ENCODE results near the gene FBXL7. TPM values are rescaled to one million over a fixed set of nuclear protein-coding genes. Genes with fewer than 3 reads are reported as not detected.

The FBXL7 gene
- total RNA-seq, 6 experiments from 2014 or later, result 0.81 to 1.9 (median 1.3) TPM

GRCh38 chr5:15549961-15550360 lies 50.0 kb downstream of the FBXL7 start:
- Histone ChIP-seq H3K9me3 (no peaks in the 10 kb centered on the region), H3K36me3 (no peaks in the 10 kb centered on the region), H3K4me3 (no peak overlapping the region), H3K27ac (no peak overlapping the region), H3K27me3 (no peaks in the 10 kb centered on the region), H3K4me1 (no peaks in the 10 kb centered on the region)
- intact Hi-C loops (cut with DNase I), result no loop called here
- TF ChIP-seq POLR2A (IDR thresholded peaks at IDR 0.05) (no peak), CTCF (IDR thresholded peaks at IDR 0.05) (no peak)
- 89% methylated on average over 1 of the region's 1 CpG for WGBS (ENCODE audit: insufficient coverage, low coverage, low lambda C conversion rate, missing lambda C conversion rate)
- no peak for ATAC-seq
- DNase-seq, result no peak

DNA sequence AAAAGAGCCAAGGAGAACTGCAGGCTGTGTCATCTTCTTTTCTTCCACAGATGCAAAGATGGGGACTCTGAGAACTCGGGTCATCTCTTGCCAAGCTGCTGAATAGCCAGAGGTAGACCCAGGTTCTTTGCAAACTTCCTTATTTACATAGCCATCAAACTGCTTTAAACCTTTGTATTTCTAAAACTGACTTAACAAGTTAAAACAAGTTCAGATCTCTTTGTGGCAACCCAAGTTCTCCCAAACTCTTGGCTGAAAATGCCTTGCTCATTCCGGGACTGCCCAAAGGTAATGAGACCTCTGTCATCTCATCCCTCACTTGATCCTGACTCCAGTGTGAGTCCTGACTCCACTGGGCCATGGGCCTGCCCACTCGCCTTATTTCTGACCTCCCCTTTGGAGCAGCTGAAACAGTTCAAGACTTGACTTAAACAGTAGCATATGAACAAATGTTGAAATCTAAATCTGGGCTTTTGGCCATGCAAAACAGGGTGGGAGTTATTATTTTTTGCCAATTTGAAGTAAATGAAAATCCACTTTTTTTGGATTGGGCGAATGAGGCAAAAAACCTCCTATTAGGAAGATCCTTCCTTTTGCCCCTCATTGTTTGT lies 50.6 kb downstream of the FBXL7 start:
- no peak for DNase-seq
- no peaks in the 10 kb centered on the region for H3K27me3 ChIP-seq
- 47% methylated on average over 3 of the region's 4 CpGs for WGBS (ENCODE audit: insufficient coverage, low coverage, low lambda C conversion rate, missing lambda C conversion rate)
- H3K9me3 ChIP-seq, result no peaks in the 10 kb centered on the region
- TF ChIP-seq CTCF (IDR thresholded peaks at IDR 0.05), result no peak
- no peak for TF ChIP-seq POLR2A (IDR thresholded peaks at IDR 0.05)
- intact Hi-C loops (cut with DNase I), result no loop called here
- H3K4me1 ChIP-seq, result no peaks in the 10 kb centered on the region
- no peak overlapping the region for H3K27ac ChIP-seq
- no peak overlapping the region for H3K4me3 ChIP-seq
- H3K36me3 ChIP-seq, result no peaks in the 10 kb centered on the region
- no peak for ATAC-seq

DNA sequence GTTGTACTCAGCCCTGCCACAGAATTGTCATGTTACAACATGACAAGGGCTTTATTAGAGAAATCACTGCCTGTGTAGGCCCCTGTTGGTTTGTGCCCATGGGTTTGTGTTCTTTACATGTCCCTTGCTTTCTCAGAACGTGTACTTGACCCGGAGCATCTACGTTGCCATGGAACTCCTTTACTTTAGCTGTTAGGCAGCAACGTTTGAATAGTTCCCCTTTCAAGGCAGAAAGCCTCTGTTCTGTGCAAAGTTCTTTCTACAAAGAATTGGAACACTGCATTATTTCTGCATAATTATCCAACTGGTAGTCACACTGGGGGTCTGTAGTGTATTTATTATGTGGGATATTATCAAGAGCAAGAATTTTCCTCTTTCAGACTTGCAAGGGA lies 51.1 kb downstream of the FBXL7 start:
- H3K4me1 ChIP-seq, result no peaks in the 10 kb centered on the region
- TF ChIP-seq POLR2A (IDR thresholded peaks at IDR 0.05) (no peak), CTCF (IDR thresholded peaks at IDR 0.05) (no peak)
- no peaks in the 10 kb centered on the region for H3K27me3 ChIP-seq
- 68% methylated on average over 4 of the region's 4 CpGs for WGBS (ENCODE audit: insufficient coverage, low coverage, low lambda C conversion rate, missing lambda C conversion rate)
- DNase-seq, result no peak
- intact Hi-C loops (cut with DNase I), result no loop called here
- no peak overlapping the region for H3K27ac ChIP-seq
- no peak overlapping the region for H3K4me3 ChIP-seq
- H3K9me3 ChIP-seq, result no peaks in the 10 kb centered on the region
- no peaks in the 10 kb centered on the region for H3K36me3 ChIP-seq
- no peak for ATAC-seq

- WGBS (ENCODE audit: insufficient coverage, low coverage, low lambda C conversion rate, missing lambda C conversion rate), result 71% methylated on average over 1 of the region's 1 CpG
- intact Hi-C loops (cut with DNase I), result no loop called here
- Histone ChIP-seq H3K27me3 (no peaks in the 10 kb centered on the region), H3K27ac (no peak overlapping the region), H3K9me3 (no peaks in the 10 kb centered on the region), H3K36me3 (no peaks in the 10 kb centered on the region), H3K4me3 (no peak overlapping the region), H3K4me1 (no peaks in the 10 kb centered on the region)
- ATAC-seq, result no peak
- DNase-seq, result no peak
- TF ChIP-seq POLR2A (IDR thresholded peaks at IDR 0.05) (no peak), CTCF (IDR thresholded peaks at IDR 0.05) (no peak)
These were observed 54.6 kb downstream of the FBXL7 start for GRCh38 chr5:15554542-15554941.

GRCh38 chr5:15555176-15555575 lies 55.2 kb downstream of the FBXL7 start:
- DNase-seq (no peak), ATAC-seq (no peak)
- Histone ChIP-seq H3K4me3 (no peak overlapping the region), H3K27me3 (no peaks in the 10 kb centered on the region), H3K36me3 (no peaks in the 10 kb centered on the region), H3K27ac (no peak overlapping the region), H3K4me1 (no peaks in the 10 kb centered on the region), H3K9me3 (no peaks in the 10 kb centered on the region)
- 89% methylated on average over 3 of the region's 5 CpGs for WGBS (ENCODE audit: insufficient coverage, low coverage, low lambda C conversion rate, missing lambda C conversion rate)
- intact Hi-C loops (cut with DNase I), result no loop called here
- no peak for TF ChIP-seq CTCF (IDR thresholded peaks at IDR 0.05)
- TF ChIP-seq POLR2A (IDR thresholded peaks at IDR 0.05), result no peak

Measured in right lobe of liver (tissue), 6 donors.